Body of pancreas (tissue), 4 donors: ENCODE measurements around the gene SHISA7. TPM values are rescaled to one million over a fixed set of nuclear protein-coding genes. Genes with fewer than 3 reads are reported as not detected.
"Not testable (repeated sequence)": the region's sequence is repeated elsewhere in the genome, so short reads cannot be mapped to it uniquely, and the experiment has no call there.

Experiments
- ATAC-seq: fragments of 150-250 bp; one replicate; pipeline ENCODE4 v1.9.1; 2016
- DNase-seq, 4 donors: peaks; one replicate each; pipeline ENCODE4 v3.0.0-alpha.2; 2019
- H3K27ac ChIP-seq, 4 donors: fragments of 200-600 bp; sonication (generic); 1 replicate in 3 of 4; 2 replicates in 1 of 4; pipeline versions ENCODE4 v1.5.1 to v1.6.1; 2016 to 2019; ENCODE audit warnings: mild to moderate bottlenecking in 1 of 4, mixed read lengths in 1 of 4, moderate library complexity in 1 of 4
- H3K27me3 ChIP-seq, 2 donors: fragments of 200-600 bp; sonication (generic); one replicate each; pipeline ENCODE4 v1.6.0; 2016; ENCODE audit warnings: mild to moderate bottlenecking in 1 of 2
- H3K36me3 ChIP-seq, 2 donors: fragments of 200-600 bp; sonication (generic); replicated peaks in 1 of 2; 2 replicates each; pipeline ENCODE4 v1.5.1; 2016; ENCODE audit warnings: low read depth in 2 of 2; ENCODE audit not compliant: insufficient read depth in 1 of 2
- H3K4me1 ChIP-seq: fragments of 200-600 bp; sonication (generic); one replicate; pipeline ENCODE4 v1.6.0; 2016
- H3K4me3 ChIP-seq, 2 donors: fragments of 200-600 bp; sonication (generic); 1 replicate in 1 of 2; 2 replicates in 1 of 2; pipeline ENCODE4 v1.5.1; 2016 to 2019
- H3K9me3 ChIP-seq, 3 donors: fragments of 200-600 bp; sonication (generic); 1 replicate in 2 of 3; 2 replicates in 1 of 3; pipeline ENCODE4 v1.5.1; 2016
- CTCF ChIP-seq, 7 experiments: fragments of 450-650 bp in 4 of 7; fragments of 200-600 bp in 3 of 7; sonication (generic) in 3 of 7; IDR thresholded peaks; one replicate each; pipeline ENCODE4 v1.5.1; 2016 to 2019; ENCODE audit warnings: antibody characterized with exemption in 7 of 7
- POLR2A ChIP-seq, 3 donors: fragments of 450-650 bp; IDR thresholded peaks; one replicate each; pipeline ENCODE4 v1.6.1; 2016; ENCODE audit warnings: antibody characterized with exemption in 3 of 3, mild to moderate bottlenecking in 2 of 3
- WGBS, 2 donors: methylation state at CpG; one replicate each; pipeline ENCODE4 v1.1.5; 2017; 5-methylcytosine and 5-hydroxymethylcytosine counted together
- intact Hi-C: fragments of 100-400 bp; cut with DNase I; formaldehyde crosslinking; loops from one replicate; pipeline ENCODE4 v1.15.1; 2023
- total RNA-seq, 2 donors: library from RNA; depleted of rRNA; stranded (reverse); fragments of >200 nt; gene quantifications; one replicate each; pipeline ENCODE4 v1.1.0, GENCODE V29; 2016

The SHISA7 gene
- total RNA-seq, 2 donors from 2014 or later, result not detected

GRCh38 chr19:55431183-55431582 is 11.9 kb downstream of the SHISA7 start:
- no peaks in the 10 kb centered on the region for H3K36me3 ChIP-seq
- H3K27ac ChIP-seq, result no peak overlapping the region
- ATAC-seq, result no peak
- intact Hi-C loops, result no loop called here
- H3K27me3 ChIP-seq, result peaks cover 0 to 10% of the 10 kb centered on the region in 2 donors
- 93 to 100% methylated on average over 1 of the region's 1 CpG for WGBS, 2 donors
- TF ChIP-seq POLR2A (IDR thresholded peaks at IDR 0.05), result no peak
- TF ChIP-seq CTCF (IDR thresholded peaks at IDR 0.05), result no peak
- H3K4me1 ChIP-seq, result no peaks in the 10 kb centered on the region
- H3K4me3 ChIP-seq, result no peak overlapping the region
- H3K9me3 ChIP-seq, result no peaks in the 10 kb centered on the region
- DNase-seq, result no peak

- H3K4me1 ChIP-seq, result no peaks in the 10 kb centered on the region
- no peak overlapping the region for H3K4me3 ChIP-seq
- TF ChIP-seq CTCF (IDR thresholded peaks at IDR 0.05), result no peak
- no peak for TF ChIP-seq POLR2A (IDR thresholded peaks at IDR 0.05)
- DNase-seq (no peak), ATAC-seq (no peak)
- no peaks in the 10 kb centered on the region for H3K36me3 ChIP-seq
- no peak overlapping the region for H3K27ac ChIP-seq
- H3K9me3 ChIP-seq, result no peaks in the 10 kb centered on the region
- no peaks in the 10 kb centered on the region for H3K27me3 ChIP-seq
- intact Hi-C loops, result no loop called here
- WGBS, 2 donors, result 37 to 60% methylated on average over 2 of the region's 2 CpGs
Measured at GRCh38 chr19:55426042-55426441, 17.1 kb downstream of the SHISA7 start.

GRCh38 chr19:55424518-55424917 is 18.6 kb downstream of the SHISA7 start:
- H3K27me3 ChIP-seq, result no peaks in the 10 kb centered on the region
- no peak overlapping the region for H3K4me3 ChIP-seq
- WGBS, 2 donors, result 39 to 69% methylated on average over 3 of the region's 3 CpGs
- no peak for DNase-seq
- no peaks in the 10 kb centered on the region for H3K9me3 ChIP-seq
- no peaks in the 10 kb centered on the region for H3K4me1 ChIP-seq
- no peak for ATAC-seq
- intact Hi-C loops, result no loop called here
- no peak overlapping the region for H3K27ac ChIP-seq
- TF ChIP-seq CTCF (IDR thresholded peaks at IDR 0.05) (no peak), POLR2A (IDR thresholded peaks at IDR 0.05) (no peak)
- H3K36me3 ChIP-seq, result no peaks in the 10 kb centered on the region

GRCh38 chr19:55423225-55424005 is 19.7 kb downstream of the SHISA7 start:
- WGBS, 2 donors, result 61 to 64% methylated on average over 13 of the region's 13 CpGs
- intact Hi-C loops, result no loop called here
- ATAC-seq, result no peak

GRCh38 chr19:55421281-55421680 is 21.8 kb downstream of the SHISA7 start:
- H3K27me3 ChIP-seq, intact Hi-C loops, H3K27ac ChIP-seq, H3K4me1 ChIP-seq, ATAC-seq, DNase-seq, H3K36me3 ChIP-seq, H3K9me3 ChIP-seq, H3K4me3 ChIP-seq: not testable (repeated sequence)
- 54 to 75% methylated on average over 4 of the region's 4 CpGs for WGBS, 2 donors

More at GRCh38 chr19:55423225-55424005, 19.7 kb downstream of the SHISA7 start:
- Histone ChIP-seq H3K9me3 (no peaks in the 10 kb centered on the region), H3K4me1 (no peaks in the 10 kb centered on the region), H3K27ac (no peak overlapping the region), H3K27me3 (no peaks in the 10 kb centered on the region), H3K36me3 (no peaks in the 10 kb centered on the region), H3K4me3 (no peak overlapping the region)
- no peak for TF ChIP-seq POLR2A (IDR thresholded peaks at IDR 0.05)
- no peak for TF ChIP-seq CTCF (IDR thresholded peaks at IDR 0.05)
- no peak for DNase-seq
